ENCODE results near the gene DEDD. TPM values are rescaled to one million over a fixed set of nuclear protein-coding genes. Genes with fewer than 3 reads are reported as not detected.

The DEDD gene
- total RNA-seq, 1 experiment from 2014 or later: 44.7 TPM

DNA sequence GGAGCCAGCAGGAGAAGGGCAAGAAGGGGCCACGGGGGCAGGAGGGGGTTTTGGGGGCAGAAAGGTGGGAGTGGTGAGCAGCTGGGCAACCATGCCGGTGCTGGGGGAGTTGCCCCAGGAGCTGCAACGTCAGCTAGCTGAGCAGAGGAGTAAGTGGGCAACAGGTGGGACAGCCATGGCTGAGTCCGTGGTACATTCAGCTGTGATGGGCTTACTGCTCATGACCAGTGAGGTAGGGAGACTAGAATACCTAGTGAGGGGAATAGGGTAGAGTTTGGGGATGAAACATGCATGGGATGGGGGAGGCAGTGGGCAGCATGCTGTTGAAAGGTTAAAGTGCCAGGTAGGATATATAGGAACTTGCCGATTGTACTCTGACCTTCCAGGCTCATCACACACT is 29.2 kb upstream of the DEDD start:
- no peaks in the 10 kb centered on the region for H3K79me1 ChIP-seq (ENCODE audit: insufficient read depth, low read depth, low read length, poor library complexity, severe bottlenecking)
- no peak overlapping the region for H3K4me2 ChIP-seq (ENCODE audit: insufficient read depth, insufficient read length, low read length)
- Mint-ChIP-seq H3K9me3 (no peaks in the 10 kb centered on the region), H3K4me1 (peaks cover 26 to 29% of the 10 kb centered on the region in 2 experiments), H3K36me3 (ENCODE audit: insufficient read depth in 1 of 3, low read depth in 3 of 3) (peaks cover 29 to 67% (median 56%) of the 10 kb centered on the region in 3 experiments), H3K4me3 (no peak overlapping the region), H3K27me3 (ENCODE audit: low read depth) (no peaks in the 10 kb centered on the region; the same call in 1 of the 2 replicates), H3K27ac (no peak overlapping the region)
- no peak overlapping the region for H3K23ac ChIP-seq (ENCODE audit: insufficient read length, low read depth, low read length)
- WGBS (ENCODE audit: extremely low coverage, insufficient read length, low lambda C conversion rate): no CpG with 5 or more reads among the region's 5 CpGs
- H2AK5ac ChIP-seq (ENCODE audit: insufficient read length, low read length): no peak overlapping the region
- no peak for DNase-seq
- H2BK20ac ChIP-seq (ENCODE audit: low read depth, low read length, poor library complexity, severe bottlenecking): no peak overlapping the region
- H3K27ac ChIP-seq (ENCODE audit: insufficient read length, low read depth, low read length): no peak overlapping the region
- no peaks in the 10 kb centered on the region for H3K79me2 ChIP-seq (ENCODE audit: insufficient read depth, low read length)
- no peaks in the 10 kb centered on the region for H3K9me3 ChIP-seq (ENCODE audit: control insufficient read depth, low read depth, low read length)
- H2BK15ac ChIP-seq (ENCODE audit: low read depth, low read length): no peak overlapping the region
- H2AFZ ChIP-seq (ENCODE audit: low read length): no peak overlapping the region
- peaks cover 11% of the 10 kb centered on the region for H3K23me2 ChIP-seq (ENCODE audit: insufficient read length, low read depth, low read length, poor library complexity, severe bottlenecking)
- H3K56ac ChIP-seq (ENCODE audit: insufficient read length, low read depth, low read length): no peak overlapping the region
- TF ChIP-seq, protein P1, sequence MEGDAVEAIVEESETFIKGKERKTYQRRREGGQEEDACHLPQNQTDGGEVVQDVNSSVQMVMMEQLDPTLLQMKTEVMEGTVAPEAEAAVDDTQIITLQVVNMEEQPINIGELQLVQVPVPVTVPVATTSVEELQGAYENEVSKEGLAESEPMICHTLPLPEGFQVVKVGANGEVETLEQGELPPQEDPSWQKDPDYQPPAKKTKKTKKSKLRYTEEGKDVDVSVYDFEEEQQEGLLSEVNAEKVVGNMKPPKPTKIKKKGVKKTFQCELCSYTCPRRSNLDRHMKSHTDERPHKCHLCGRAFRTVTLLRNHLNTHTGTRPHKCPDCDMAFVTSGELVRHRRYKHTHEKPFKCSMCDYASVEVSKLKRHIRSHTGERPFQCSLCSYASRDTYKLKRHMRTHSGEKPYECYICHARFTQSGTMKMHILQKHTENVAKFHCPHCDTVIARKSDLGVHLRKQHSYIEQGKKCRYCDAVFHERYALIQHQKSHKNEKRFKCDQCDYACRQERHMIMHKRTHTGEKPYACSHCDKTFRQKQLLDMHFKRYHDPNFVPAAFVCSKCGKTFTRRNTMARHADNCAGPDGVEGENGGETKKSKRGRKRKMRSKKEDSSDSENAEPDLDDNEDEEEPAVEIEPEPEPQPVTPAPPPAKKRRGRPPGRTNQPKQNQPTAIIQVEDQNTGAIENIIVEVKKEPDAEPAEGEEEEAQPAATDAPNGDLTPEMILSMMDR (conservative IDR thresholded peaks at IDR 0.05): no peak
- H3K9ac ChIP-seq (ENCODE audit: extremely low read depth, insufficient read length, low read length): no peak overlapping the region
- H3K14ac ChIP-seq (ENCODE audit: insufficient read depth, low read length): no peak overlapping the region
- no peak overlapping the region for H2BK12ac ChIP-seq (ENCODE audit: insufficient read length, low read depth, low read length)
- H2BK120ac ChIP-seq (ENCODE audit: low read depth, low read length, poor library complexity, severe bottlenecking): no peak overlapping the region
- no peak overlapping the region for H4K5ac ChIP-seq (ENCODE audit: insufficient read length, low read depth, low read length)
- no peak overlapping the region for H4K8ac ChIP-seq (replicated peaks; ENCODE audit: insufficient read length, low read depth, low read length)
- no peak overlapping the region for H4K91ac ChIP-seq (ENCODE audit: insufficient read length, low read depth, low read length)
- no peak overlapping the region for H2BK5ac ChIP-seq (ENCODE audit: insufficient read length, low read length)
- no peak overlapping the region for H3K4ac ChIP-seq (ENCODE audit: low read depth, low read length)
- H4K20me1 ChIP-seq (ENCODE audit: control insufficient read depth, insufficient read depth, insufficient read length): no peaks in the 10 kb centered on the region
- H3K27me3 ChIP-seq (ENCODE audit: insufficient read depth, low read length): no peaks in the 10 kb centered on the region
- H3K18ac ChIP-seq (ENCODE audit: insufficient read length, low read depth, low read length): no peak overlapping the region
- H3K4me1 ChIP-seq (ENCODE audit: insufficient read depth, low read length): no peaks in the 10 kb centered on the region
- H3T11ph ChIP-seq (ENCODE audit: low read length): no peak overlapping the region
